GM12891 (cell line): ENCODE data around the gene CRADD.
A peak's percentile ranks its signal among the peaks of the same experiment; 100 is the strongest.
"Not testable (repeated sequence)": the region's sequence is repeated elsewhere in the genome, so short reads cannot be mapped to it uniquely, and the experiment has no call there.

Source experiments
- DNase-seq: peaks from one replicate; pipeline ENCODE4 v3.0.0; 2011; ENCODE audit warnings: low spot score; ENCODE audit not compliant: insufficient read length
- FAIRE-seq: peaks from 2 replicates; lab custom pipeline; 2011; peaks lifted over from hg19 to GRCh38; lab: Jason Lieb, UNC
- PAX5 ChIP-seq: IDR thresholded peaks from 2 replicates; pipeline ENCODE4 v1.6.1; 2011; ENCODE audit warnings: low read length, moderate library complexity, mild to moderate bottlenecking; ENCODE audit not compliant: insufficient read depth, severe bottlenecking
- POLR2A ChIP-seq: IDR thresholded peaks from 2 replicates; pipeline ENCODE4 v1.6.1; 2011; ENCODE audit warnings: low read depth, low read length, control low read depth
- POLR2AphosphoS5 ChIP-seq: IDR thresholded peaks from 2 replicates; pipeline ENCODE4 v1.6.1; 2011; ENCODE audit warnings: low read depth, low read length, control low read depth
- POU2F2 ChIP-seq: IDR thresholded peaks from 2 replicates; pipeline ENCODE4 v1.6.1; 2011; ENCODE audit warnings: low read depth, mild to moderate bottlenecking, control low read depth, low read length, moderate library complexity
- SPI1 ChIP-seq: IDR thresholded peaks from 2 replicates; pipeline ENCODE4 v1.6.1; 2011; ENCODE audit warnings: low read depth, low read length, control low read depth
- TAF1 ChIP-seq: IDR thresholded peaks from 2 replicates; pipeline ENCODE4 v1.6.1; 2011; ENCODE audit warnings: low read depth, low read length, control low read depth

Gene CRADD

DNA sequence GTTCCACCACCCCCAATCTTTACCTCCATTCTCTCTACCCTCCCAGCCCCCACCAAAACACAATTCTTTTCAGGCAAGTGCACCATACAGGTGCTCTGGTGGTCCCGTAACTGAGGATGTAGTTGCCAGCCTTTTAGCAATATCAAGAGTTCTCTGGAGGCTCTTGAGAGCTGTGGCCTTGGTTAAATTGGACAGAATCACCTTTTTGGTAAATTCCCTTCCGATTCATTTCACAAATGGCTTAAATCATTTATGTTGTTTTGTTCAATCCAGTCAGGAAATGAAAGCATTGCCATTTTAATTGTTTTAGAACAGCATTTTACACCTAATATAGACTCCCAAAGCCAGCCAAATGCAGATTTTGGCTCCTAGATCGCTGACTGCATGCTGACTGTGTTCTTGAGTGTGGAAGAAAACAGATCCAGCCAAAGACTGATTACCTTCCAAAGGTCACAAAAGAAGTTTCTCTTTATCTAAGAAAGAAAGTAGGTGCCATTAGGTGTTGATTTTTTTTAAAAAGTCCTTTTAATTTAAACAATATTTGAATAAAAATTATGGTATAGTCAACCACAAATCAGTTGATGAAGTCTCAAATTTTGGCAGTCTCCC lies 25.6 kb downstream of the CRADD start:
- TF ChIP-seq POLR2AphosphoS5 (no peak), POLR2A (no peak), PAX5 (no peak), SPI1 (no peak), POU2F2 (no peak), TAF1 (no peak)
- FAIRE-seq: no peak
- no peak for DNase-seq

DNA sequence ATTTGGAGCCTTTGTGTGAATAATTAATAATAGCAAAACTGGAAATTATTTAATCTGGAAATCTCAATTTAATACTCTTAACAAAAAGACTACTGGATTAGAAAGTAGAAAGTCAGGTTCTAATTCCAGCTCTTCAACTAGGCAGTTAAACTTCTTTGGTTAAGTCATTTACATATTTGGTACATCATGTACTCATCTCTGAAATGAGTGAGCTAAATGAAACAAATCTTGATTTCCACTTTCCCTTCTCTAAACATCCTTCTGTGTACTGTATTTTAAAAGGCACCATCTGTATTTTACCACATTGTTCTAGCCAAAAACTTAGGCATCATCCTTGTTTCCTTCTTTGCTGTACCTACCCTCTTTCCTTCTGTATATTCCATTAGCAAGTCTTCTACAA lies 26.9 kb downstream of the CRADD start:
- FAIRE-seq: peak; percentile 35
- TF ChIP-seq POLR2A (no peak), SPI1 (no peak), POLR2AphosphoS5 (no peak), POU2F2 (no peak), TAF1 (no peak), PAX5 (no peak)
- DNase-seq: no peak

DNA sequence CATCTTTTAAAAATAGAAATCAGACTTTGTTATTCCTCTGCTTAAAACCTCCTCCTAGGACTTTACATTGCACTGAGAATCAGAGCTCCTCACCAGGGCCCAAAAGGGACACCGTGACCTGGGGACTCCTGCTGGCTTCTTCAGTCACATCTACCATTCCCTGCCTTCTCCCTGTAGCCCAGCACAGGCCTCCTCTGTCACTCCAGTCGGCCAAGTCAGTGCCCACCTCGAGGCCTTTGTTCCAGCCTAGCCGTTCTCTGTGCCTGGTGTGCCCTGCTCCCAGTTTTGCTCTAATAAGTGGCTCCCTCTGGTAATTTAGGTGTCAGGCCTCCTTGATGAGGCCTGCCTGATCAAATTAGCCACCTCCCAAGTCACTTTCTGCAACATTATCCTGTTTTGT lies 27.4 kb downstream of the CRADD start:
- FAIRE-seq: no peak
- TF ChIP-seq TAF1 (no peak), POLR2AphosphoS5 (no peak), POLR2A (no peak), POU2F2 (no peak), SPI1 (no peak), PAX5 (no peak)

DNA sequence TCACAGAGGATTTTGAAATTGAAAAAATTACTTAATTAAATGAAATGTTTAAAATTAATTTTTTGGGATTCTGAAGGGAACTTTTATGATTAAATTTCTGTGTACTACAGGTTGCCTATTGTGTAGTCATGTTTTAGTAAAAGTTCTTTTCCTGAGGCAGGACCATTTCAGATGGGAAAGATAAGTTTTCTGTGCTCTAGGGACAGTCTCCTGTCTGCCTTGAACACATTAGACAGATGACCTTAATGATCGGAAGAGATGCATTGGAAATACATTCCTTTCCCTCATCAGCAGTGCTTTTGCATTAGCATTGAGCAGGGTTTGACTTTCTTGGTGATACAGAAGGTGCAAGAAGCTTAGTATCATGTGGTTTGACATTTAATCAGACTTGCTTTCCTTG lies 28.1 kb downstream of the CRADD start:
- DNase-seq (no peak), FAIRE-seq (no peak)
- no peak for TF ChIP-seq POLR2A
- TF ChIP-seq TAF1: no peak
- no peak for TF ChIP-seq POLR2AphosphoS5
- TF ChIP-seq PAX5: no peak
- TF ChIP-seq POU2F2: no peak
- TF ChIP-seq SPI1: no peak

More for the DNA sequence above, 27.4 kb downstream of the CRADD start:
- DNase-seq: no peak

- TF ChIP-seq POLR2AphosphoS5: no peak
- no peak for TF ChIP-seq SPI1
- no peak for TF ChIP-seq POU2F2
- TF ChIP-seq POLR2A: no peak
- TF ChIP-seq PAX5: no peak
- TF ChIP-seq TAF1: no peak
- FAIRE-seq: no peak
- no peak for DNase-seq
Measured at GRCh38 chr12:93706387-93706786, 29.2 kb downstream of the CRADD start.

- DNase-seq (no peak), FAIRE-seq (no peak)
- no peak for TF ChIP-seq POLR2A
- TF ChIP-seq SPI1: no peak
- no peak for TF ChIP-seq PAX5
- no peak for TF ChIP-seq POLR2AphosphoS5
- no peak for TF ChIP-seq POU2F2
Measured at GRCh38 chr12:93706824-93707223, 29.6 kb downstream of the CRADD start.

DNA sequence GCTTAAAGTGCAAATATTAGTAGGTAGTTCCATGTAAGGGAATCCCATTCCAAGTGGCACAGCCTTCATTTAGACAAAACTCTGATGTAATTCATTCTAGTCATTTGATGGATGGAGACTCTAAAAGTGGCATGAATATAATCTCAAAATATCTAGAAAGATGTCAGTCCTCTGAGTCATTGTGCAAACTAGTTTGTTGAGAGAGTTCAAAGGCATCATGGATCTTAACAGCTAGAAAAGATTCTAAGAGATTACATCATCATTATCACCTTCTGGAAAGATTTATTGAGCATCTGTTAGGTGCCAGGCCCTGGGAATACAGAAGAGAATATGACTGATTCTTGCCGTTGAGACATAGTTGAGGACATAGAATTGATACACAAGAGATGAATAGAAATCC lies 30.7 kb downstream of the CRADD start:
- no peak for DNase-seq
- TF ChIP-seq TAF1 (no peak), POLR2A (no peak), PAX5 (no peak), SPI1 (no peak), POU2F2 (no peak), POLR2AphosphoS5 (no peak)
- FAIRE-seq: no peak

- FAIRE-seq: no peak
- TF ChIP-seq TAF1: no peak
- TF ChIP-seq SPI1: no peak
- TF ChIP-seq PAX5: no peak
- no peak for TF ChIP-seq POLR2A
- TF ChIP-seq POLR2AphosphoS5: no peak
- no peak for TF ChIP-seq POU2F2
- DNase-seq: no peak
Measured at GRCh38 chr12:93708952-93709351, 31.8 kb downstream of the CRADD start.

GRCh38 chr12:93709386-93709785 lies 32.2 kb downstream of the CRADD start:
- DNase-seq (no peak), FAIRE-seq (no peak)

DNA sequence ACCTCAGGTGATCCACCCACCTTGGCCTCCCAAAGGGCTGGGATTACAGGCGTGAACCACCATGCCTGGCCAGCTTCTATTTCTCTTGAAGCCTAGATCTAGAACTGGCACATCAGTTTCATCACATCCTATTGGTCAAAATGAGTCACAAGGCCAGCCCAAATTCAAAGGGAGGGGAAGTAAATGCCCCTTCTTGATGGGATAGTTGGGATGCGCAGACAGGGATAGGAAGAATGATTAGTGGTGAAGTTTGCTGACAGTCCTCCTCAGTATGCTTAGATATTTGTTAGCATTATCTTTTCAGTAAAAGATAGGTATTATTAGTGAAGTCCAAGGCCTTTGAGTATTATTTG lies 33.4 kb downstream of the CRADD start:
- no peak for FAIRE-seq
- no peak for DNase-seq
- TF ChIP-seq SPI1 (no peak), POLR2A (no peak), PAX5 (no peak), POU2F2 (no peak), TAF1 (no peak), POLR2AphosphoS5 (no peak)

More at GRCh38 chr12:93709386-93709785, 32.2 kb downstream of the CRADD start:
- no peak for TF ChIP-seq POU2F2
- no peak for TF ChIP-seq POLR2A
- TF ChIP-seq POLR2AphosphoS5: no peak
- TF ChIP-seq SPI1: no peak
- no peak for TF ChIP-seq PAX5
- TF ChIP-seq TAF1: no peak

DNA sequence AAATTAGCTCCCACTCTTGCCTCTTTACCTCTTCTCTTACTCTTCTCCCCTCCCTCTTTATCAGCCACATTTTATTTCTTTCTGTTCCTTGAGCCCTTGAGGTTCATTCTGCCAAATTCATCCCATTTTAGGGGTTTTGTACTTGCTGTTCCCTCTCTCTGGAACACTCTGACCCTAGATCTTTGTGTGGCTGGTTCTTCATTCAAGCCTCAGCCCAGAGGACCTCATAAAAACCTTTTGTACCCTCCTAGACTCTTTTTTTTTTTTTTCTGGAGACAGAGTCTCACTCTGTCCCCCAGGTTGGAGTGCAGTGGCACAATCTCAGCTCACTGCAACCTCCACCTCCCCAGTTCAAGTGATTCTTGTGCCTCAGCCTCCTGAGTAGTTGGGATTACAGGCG lies 34.3 kb downstream of the CRADD start:
- FAIRE-seq, DNase-seq: not testable (repeated sequence)
